Astrocyte of the cerebellum (primary cell): Measurements from ENCODE around the gene HHAT.

Experiments
- DNase-seq: peaks from one replicate; pipeline ENCODE4 v3.0.0-alpha.2; 2011; ENCODE audit warnings: low read depth
- H3K4me3 ChIP-seq: 2 replicates; pipeline ENCODE4 v1.5.1; 2011; ENCODE audit warnings: mild to moderate bottlenecking, low read depth, low read length, moderate library complexity
- in situ Hi-C: cut with HindIII; loops from 2 replicates; pipeline ENCODE4 v1.10.0; 2017; ENCODE audit warnings: low sequenced_read_pairs
- TF ChIP-seq, protein P1 (sequence below): IDR thresholded peaks from 2 replicates; pipeline ENCODE4 v1.5.1; 2012; ENCODE audit warnings: low read length, low read depth, moderate library complexity, mild to moderate bottlenecking; ENCODE audit errors: missing control alignments

The HHAT gene

GRCh38 chr1:210625715-210626114 lies 297.0 kb downstream of the HHAT start:
- TF ChIP-seq, protein P1, sequence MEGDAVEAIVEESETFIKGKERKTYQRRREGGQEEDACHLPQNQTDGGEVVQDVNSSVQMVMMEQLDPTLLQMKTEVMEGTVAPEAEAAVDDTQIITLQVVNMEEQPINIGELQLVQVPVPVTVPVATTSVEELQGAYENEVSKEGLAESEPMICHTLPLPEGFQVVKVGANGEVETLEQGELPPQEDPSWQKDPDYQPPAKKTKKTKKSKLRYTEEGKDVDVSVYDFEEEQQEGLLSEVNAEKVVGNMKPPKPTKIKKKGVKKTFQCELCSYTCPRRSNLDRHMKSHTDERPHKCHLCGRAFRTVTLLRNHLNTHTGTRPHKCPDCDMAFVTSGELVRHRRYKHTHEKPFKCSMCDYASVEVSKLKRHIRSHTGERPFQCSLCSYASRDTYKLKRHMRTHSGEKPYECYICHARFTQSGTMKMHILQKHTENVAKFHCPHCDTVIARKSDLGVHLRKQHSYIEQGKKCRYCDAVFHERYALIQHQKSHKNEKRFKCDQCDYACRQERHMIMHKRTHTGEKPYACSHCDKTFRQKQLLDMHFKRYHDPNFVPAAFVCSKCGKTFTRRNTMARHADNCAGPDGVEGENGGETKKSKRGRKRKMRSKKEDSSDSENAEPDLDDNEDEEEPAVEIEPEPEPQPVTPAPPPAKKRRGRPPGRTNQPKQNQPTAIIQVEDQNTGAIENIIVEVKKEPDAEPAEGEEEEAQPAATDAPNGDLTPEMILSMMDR, result no peak
- DNase-seq, result no peak
- no peak overlapping the region for H3K4me3 ChIP-seq
- in situ Hi-C loops, result no loop called here

DNA sequence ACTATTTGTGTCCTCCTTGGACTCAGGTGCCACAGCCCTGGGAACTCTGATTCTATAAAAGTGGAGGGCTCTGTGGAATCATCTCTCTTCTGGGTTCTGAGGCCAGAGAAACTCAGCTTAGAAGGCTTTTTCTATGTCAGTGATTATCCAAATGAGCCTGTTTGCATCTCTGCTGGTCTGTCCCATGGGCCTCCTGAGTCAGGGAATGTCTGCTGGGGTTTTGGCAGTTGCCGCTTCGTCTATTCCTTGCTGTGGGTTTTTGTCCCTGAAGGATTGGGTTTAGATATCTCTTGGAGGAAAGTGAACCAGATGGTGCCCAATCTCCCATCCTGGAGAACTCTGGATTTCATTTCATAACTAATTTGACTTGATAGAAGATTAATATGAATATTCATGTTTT lies 297.6 kb downstream of the HHAT start:
- TF ChIP-seq, protein P1, result no peak
- DNase-seq, result no peak
- in situ Hi-C loops, result no loop called here
- no peak overlapping the region for H3K4me3 ChIP-seq

DNA sequence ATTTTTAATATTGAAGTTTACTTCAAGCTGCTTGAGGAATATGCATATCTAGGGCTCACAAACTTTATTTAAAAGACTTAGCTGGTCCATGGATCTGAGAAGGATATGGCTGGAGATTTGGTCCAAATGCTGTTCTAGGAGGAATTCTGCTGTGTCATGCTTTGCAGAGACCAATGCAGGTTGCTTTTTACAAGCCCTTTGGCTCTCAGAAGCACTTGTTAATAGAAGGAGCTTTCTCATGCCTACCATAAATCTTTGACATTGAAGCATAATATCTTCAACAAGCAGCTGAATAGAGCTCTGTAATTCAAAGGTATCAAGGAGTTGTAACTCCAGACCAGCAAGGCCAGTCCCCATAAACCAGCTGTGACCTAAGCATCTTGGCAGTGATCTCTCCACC lies 299.1 kb downstream of the HHAT start:
- no peak overlapping the region for H3K4me3 ChIP-seq
- in situ Hi-C loops, result no loop called here
- TF ChIP-seq, protein P1, result no peak
- no peak for DNase-seq

DNA sequence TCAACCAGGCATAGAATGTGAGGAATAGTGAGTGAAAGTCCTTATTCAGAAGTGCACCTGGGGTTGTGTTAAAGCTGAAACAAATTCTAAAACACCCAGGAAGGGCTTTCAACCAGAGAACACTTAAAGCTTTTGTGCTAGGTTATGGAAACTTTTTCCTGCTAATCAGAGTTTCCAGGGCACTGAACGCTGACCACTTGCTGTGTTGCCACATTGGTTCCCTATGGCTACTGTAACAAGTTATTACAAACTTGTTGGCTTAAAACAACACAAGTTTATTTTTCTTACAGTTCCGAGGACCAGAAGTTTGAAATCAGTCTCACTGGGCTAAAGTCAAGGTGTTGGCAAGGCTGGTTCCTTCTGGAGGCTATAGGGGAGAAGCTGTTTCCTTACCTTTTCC lies 300.6 kb downstream of the HHAT start:
- TF ChIP-seq, protein P1, result no peak
- H3K4me3 ChIP-seq, result no peak overlapping the region
- in situ Hi-C loops, result no loop called here
- no peak for DNase-seq

DNA sequence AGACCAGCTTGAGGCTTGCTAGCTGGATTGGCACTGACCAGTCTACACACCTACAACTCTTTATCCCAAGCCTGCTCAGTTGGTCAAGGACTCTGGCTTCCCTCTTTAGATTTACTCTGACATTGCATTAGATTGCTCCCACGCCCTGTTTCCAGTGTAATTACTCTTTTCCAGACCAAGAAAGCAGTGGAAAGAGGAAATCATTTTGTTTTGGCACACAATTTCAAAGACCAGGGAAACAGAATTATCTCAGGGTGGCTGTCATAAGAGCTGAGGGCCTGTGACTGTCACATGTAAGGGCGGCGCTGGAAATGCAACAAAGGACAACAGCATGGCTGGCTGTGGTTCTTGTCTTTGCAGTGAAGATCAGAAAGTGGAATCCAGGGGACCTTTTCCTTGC lies 302.7 kb downstream of the HHAT start:
- H3K4me3 ChIP-seq, result no peak overlapping the region
- in situ Hi-C loops, result no loop called here
- TF ChIP-seq, protein P1, result no peak
- no peak for DNase-seq

DNA sequence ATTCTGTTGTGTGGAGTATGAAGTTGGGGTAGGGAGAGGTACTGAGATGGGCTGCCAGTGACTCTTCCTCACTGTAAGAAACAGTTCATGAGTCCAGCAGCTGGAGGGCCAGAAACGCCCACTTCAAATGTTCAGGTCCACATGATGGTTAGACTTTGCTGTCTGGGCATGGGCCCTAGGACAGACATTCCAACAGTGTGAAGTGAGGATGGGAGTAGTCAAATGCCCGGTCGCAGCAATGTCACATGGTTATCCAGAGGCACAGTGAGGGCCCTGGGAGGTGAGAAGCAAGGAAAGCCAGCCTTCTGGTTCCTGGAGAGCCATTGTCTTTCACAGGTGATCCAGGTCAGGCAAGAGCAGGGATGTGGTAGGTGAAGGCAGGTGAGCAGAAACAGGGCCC lies 304.4 kb downstream of the HHAT start:
- TF ChIP-seq, protein P1, result no peak
- H3K4me3 ChIP-seq, result no peak overlapping the region
- no peak for DNase-seq
- in situ Hi-C loops, result no loop called here

DNA sequence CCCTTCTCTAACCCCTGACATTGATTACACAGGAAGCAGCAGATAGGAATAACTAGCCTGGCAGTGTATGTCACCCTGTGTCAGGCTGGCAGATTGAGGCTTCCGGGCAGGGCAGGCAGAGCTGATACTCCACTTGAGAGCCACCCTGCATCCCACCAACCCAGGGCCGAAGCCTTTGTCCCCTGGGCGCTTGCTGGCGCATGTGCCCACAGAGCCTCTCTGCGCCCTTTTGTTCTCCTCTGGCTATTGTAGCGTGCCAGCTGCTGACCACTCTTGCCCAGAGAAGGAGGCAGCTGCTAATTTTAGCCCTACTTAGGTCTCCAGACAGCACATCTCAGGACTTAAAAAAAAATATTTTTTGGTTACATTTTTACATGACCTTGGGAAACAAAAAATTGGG lies 304.9 kb downstream of the HHAT start:
- in situ Hi-C loops, result no loop called here
- TF ChIP-seq, protein P1, result no peak
- no peak overlapping the region for H3K4me3 ChIP-seq
- DNase-seq, result no peak
